Fibroblast of lung (primary cell): ENCODE measurements around the gene RGPD6. TPM values are rescaled to one million over a fixed set of nuclear protein-coding genes. Genes with fewer than 3 reads are reported as not detected.
"Not testable (repeated sequence)": the region's sequence is repeated elsewhere in the genome, so short reads cannot be mapped to it uniquely, and the experiment has no call there.

ENCODE experiments used
- DNase-seq, 2 donors: peaks; one replicate each; pipeline versions ENCODE4 v3.0.0 to v3.0.0-alpha.2; 2010; ENCODE audit warnings: low read depth in 2 of 2
- H2AFZ ChIP-seq: 2 replicates; pipeline ENCODE4 v1.5.1; 2012; ENCODE audit warnings: low read length, control low read depth, inconsistent platforms
- H3K27ac ChIP-seq: 2 replicates; pipeline ENCODE4 v1.5.1; 2011; ENCODE audit warnings: low read length, control low read depth; ENCODE audit not compliant: insufficient read depth
- H3K27me3 ChIP-seq: 2 replicates; pipeline ENCODE4 v1.5.1; 2011; ENCODE audit warnings: mild to moderate bottlenecking, low read length; ENCODE audit not compliant: control insufficient read depth, insufficient read depth
- H3K36me3 ChIP-seq: 2 replicates; pipeline ENCODE4 v1.5.1; 2011; ENCODE audit warnings: low read length; ENCODE audit not compliant: control insufficient read depth, insufficient read depth
- H3K4me1 ChIP-seq: 2 replicates; pipeline ENCODE4 v1.5.1; 2011; ENCODE audit warnings: low read length; ENCODE audit not compliant: control insufficient read depth, insufficient read depth; ENCODE audit errors: extremely low read depth
- H3K4me2 ChIP-seq: 2 replicates; pipeline ENCODE4 v1.5.1; 2011; ENCODE audit warnings: low read length, control low read depth; ENCODE audit not compliant: insufficient read depth; ENCODE audit errors: extremely low read depth
- H3K4me3 ChIP-seq, 4 experiments: fragments of 200-600 bp in 1 of 4; sonication (generic) in 1 of 4; replicated peaks in 1 of 4; 2 replicates each; pipeline ENCODE4 v1.5.1; 2011 to 2016; ENCODE audit warnings: low read length in 4 of 4, low read depth in 3 of 4, mild to moderate bottlenecking in 3 of 4, control low read depth in 2 of 4, inconsistent platforms in 1 of 4, mixed read lengths in 1 of 4; ENCODE audit not compliant: insufficient read depth in 1 of 4; ENCODE audit errors: control extremely low read depth in 1 of 4
- H3K79me2 ChIP-seq: 2 replicates; pipeline ENCODE4 v1.5.1; 2012; ENCODE audit warnings: mild to moderate bottlenecking, low read length, inconsistent platforms; ENCODE audit not compliant: control insufficient read depth, insufficient read depth
- H3K9ac ChIP-seq: 2 replicates; pipeline ENCODE4 v1.5.1; 2011; ENCODE audit warnings: mild to moderate bottlenecking, low read length, control low read depth; ENCODE audit not compliant: insufficient read depth
- H3K9me3 ChIP-seq: 2 replicates; pipeline ENCODE4 v1.5.1; 2012; ENCODE audit warnings: low read depth, low read length; ENCODE audit not compliant: control insufficient read depth, insufficient read depth
- H4K20me1 ChIP-seq: 2 replicates; pipeline ENCODE4 v1.5.1; 2011; ENCODE audit warnings: low read length; ENCODE audit not compliant: control insufficient read depth, insufficient read depth; ENCODE audit errors: extremely low read depth
- polyA plus RNA-seq, 2 donors: library from polyadenylated mRNA; depleted of rRNA in 1 of 2; stranded (reverse) in 1 of 2; unstranded in 1 of 2; fragments of >200 nt; gene quantifications; 2 replicates each; pipeline ENCODE4 v1.2.1, GENCODE V29; 2011 to 2012; ENCODE audit warnings: missing spikeins in 1 of 2
- total RNA-seq: library from RNA; depleted of rRNA; stranded (reverse); fragments of >200 nt; gene quantifications from 2 replicates; pipeline ENCODE4 v1.2.1, GENCODE V29; 2014

Gene RGPD6
- total and polyA plus RNA-seq, 2 donors (not counting 1 experiment from before 2014, with no cell fraction given) = 10.5 to 23.6 TPM

DNA sequence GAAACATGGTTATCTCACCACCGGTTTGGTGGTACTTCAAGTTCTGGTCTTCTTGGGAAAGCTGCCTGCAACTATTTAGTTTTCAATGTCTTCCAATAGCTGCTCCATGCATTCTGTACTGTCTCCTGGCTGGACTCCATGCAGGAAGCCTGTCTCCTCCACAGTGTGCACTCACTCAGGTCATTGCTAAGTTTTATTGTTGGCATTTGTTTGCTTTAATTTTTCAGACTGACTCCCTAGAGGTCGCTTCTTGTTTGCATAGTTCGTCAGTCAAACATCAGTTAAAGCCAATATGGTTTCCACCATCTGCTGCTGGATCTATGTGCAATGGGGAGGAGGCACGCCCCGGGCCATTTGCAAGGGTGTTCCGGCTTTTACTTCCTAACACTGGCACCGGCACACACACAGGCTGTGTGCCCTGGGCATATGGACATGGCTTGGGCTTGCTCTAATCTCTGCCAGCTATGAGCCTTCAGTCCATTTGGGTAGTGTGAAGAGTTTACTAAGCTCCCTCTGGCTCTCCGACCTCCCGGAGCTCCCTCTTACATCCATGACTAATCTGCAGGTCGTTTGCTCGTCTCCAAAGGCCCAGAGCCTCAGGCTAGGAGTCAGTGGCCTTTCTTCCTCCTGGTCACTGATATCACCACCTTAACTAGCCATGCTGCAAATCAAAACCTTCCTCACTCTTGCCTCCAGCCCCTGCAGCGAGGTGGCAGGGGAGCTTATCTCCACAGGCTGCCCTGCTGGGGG, 2.4 kb upstream of the RGPD6 start:
- not testable (repeated sequence) for H3K9ac ChIP-seq, H3K27me3 ChIP-seq, DNase-seq, H3K79me2 ChIP-seq, H3K9me3 ChIP-seq, H4K20me1 ChIP-seq, H3K4me3 ChIP-seq, H3K36me3 ChIP-seq, H3K4me2 ChIP-seq, H3K4me1 ChIP-seq, H2AFZ ChIP-seq, H3K27ac ChIP-seq

DNA sequence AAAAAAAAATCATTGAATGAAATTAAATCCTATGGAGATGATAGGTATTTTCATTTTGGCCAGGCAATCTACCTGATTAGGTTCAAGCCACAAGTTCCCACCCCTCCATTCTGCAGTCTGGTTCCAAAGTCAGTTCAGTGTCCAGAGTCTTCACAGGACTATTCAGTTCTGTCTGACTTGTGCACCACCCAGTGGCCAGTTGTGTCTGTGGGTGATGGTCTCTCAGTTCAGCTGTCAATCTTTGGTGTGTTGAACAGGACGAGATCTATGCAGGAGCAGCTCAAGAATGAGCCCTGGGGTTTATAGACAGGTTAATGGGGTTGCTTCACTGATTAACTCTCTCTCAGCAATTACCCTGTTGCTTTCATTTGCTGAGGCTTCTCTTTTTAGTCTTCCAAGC, 1.4 kb upstream of the RGPD6 start:
- not testable (repeated sequence) for H3K4me3 ChIP-seq, H3K27ac ChIP-seq, H3K9ac ChIP-seq, H3K9me3 ChIP-seq, H3K4me2 ChIP-seq, H2AFZ ChIP-seq, H3K4me1 ChIP-seq, H3K36me3 ChIP-seq, H3K27me3 ChIP-seq, DNase-seq, H4K20me1 ChIP-seq, H3K79me2 ChIP-seq

DNA sequence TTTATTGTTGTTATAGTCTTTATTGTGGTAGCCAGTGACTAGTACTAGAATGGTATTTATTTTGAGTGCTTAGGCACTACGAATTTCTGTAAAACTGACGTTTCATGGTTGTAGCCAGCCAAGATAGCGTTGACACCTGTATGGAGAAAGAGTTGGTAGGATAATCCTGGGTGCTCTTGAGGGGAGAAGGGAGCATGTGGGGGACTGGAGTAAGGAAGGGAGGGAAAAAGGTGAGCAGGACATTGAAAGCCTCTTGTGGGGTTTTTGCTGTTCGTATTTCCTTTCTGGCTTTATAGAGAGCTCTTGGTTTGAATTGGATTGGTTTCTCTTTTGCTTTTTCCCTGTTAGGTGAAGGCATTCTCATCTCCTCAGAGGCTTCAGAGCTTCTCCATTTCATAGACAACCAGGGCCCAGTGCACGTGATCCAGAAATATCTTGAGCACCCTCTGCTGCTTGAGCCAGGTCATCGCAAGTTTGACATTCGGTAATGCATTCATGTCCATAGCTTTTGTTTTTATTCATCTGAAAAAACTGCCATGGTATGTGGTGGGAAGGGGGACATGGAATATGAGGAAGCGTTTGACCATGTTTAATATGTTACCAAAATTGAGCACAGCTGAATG, 77.2 kb downstream of the RGPD6 start:
- not testable (repeated sequence) for H3K9ac ChIP-seq, H2AFZ ChIP-seq, H4K20me1 ChIP-seq, H3K36me3 ChIP-seq, H3K4me2 ChIP-seq, H3K4me1 ChIP-seq, H3K27me3 ChIP-seq, H3K27ac ChIP-seq, H3K4me3 ChIP-seq, H3K9me3 ChIP-seq, DNase-seq, H3K79me2 ChIP-seq

DNA sequence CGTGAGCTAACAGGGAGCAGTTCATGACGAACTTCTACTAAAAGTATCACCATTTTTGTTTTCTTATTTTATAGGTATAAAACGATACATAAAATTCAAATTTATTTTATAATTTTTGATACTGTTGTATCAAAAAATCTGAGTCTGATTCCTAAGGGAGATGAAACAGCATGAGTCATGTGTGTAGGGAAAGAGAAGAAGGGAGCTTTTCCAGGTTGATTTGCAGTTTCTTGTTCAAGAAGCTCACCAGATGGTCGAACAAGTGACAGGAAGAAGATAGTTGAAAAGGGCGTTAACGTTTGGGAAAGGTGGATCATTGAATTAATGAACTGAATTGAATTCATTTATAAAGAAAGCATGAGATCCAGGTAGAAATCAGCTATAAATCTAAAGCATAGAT, 81.0 kb downstream of the RGPD6 start:
- DNase-seq, H3K4me2 ChIP-seq, H3K4me3 ChIP-seq, H4K20me1 ChIP-seq, H3K4me1 ChIP-seq, H3K27ac ChIP-seq, H3K36me3 ChIP-seq, H3K27me3 ChIP-seq, H2AFZ ChIP-seq, H3K9me3 ChIP-seq, H3K79me2 ChIP-seq, H3K9ac ChIP-seq: not testable (repeated sequence)

DNA sequence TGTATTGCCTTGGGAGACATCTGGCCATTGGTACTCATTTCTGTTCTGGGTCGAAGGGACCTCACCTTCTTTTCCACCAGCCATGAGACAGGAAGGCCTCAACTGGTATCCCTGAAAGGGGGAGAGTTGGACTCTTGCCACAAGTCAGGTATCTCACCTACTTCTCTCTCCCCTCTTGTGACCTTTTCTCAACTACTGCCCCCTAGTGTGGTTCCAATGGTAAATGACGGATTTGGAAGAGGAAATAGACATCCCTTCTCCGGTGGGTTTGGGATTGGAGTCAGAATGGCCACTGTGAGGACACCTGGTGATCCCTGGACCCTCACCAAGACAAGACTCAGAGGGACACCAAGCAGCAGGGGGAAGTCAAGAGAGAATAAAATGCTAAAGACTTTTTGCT, 82.5 kb downstream of the RGPD6 start:
- H3K27ac ChIP-seq, H3K9ac ChIP-seq, H3K4me2 ChIP-seq, H3K36me3 ChIP-seq, H3K4me1 ChIP-seq, H3K27me3 ChIP-seq, H3K79me2 ChIP-seq, DNase-seq, H2AFZ ChIP-seq, H3K4me3 ChIP-seq, H3K9me3 ChIP-seq, H4K20me1 ChIP-seq: not testable (repeated sequence)

DNA sequence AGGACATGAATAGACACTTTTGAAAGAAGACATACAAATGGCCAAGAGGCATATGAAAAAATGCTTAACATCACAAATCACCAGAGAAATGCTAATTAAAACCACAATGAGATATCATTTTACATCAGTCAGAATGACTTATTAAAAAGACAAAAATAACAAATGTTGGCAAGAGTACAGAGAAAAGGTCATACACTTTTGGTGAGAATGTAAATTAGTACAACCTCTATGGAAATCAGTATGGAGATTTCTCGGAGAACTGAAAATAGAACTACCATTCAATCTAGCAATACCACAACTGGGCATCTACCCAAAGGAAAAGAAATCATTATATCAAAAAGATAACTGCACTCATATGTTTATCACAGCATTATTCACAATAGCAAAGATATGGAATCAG, 88.0 kb downstream of the RGPD6 start:
- H3K9ac ChIP-seq, H3K4me2 ChIP-seq, H2AFZ ChIP-seq, H3K9me3 ChIP-seq, H3K27ac ChIP-seq, H3K4me3 ChIP-seq, H3K79me2 ChIP-seq, H3K4me1 ChIP-seq, H4K20me1 ChIP-seq, H3K36me3 ChIP-seq, DNase-seq, H3K27me3 ChIP-seq: not testable (repeated sequence)

DNA sequence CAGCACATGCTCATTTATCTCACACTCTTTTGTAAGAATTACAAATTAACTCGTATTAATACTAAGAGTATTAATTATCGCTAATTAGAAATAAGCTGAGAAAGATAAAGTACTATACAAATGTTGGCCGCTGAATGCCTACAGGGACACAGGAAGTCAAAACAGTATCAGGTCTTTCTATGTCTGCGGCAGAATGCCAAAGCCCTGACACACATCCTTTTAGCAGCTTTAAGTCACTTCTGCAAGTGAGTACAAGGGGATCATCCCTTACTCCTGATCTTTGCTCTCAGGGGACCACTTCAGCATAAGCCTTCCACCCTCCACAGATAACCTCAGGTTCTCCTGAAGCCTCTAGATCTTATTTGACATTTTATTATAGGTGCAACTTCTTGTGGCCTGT, 94.3 kb downstream of the RGPD6 start:
- H3K27ac ChIP-seq, H3K9me3 ChIP-seq, H3K9ac ChIP-seq, H2AFZ ChIP-seq, DNase-seq, H3K4me2 ChIP-seq, H3K27me3 ChIP-seq, H4K20me1 ChIP-seq, H3K4me3 ChIP-seq, H3K4me1 ChIP-seq, H3K79me2 ChIP-seq, H3K36me3 ChIP-seq: not testable (repeated sequence)
